MM.1S (cell line): Measurements from ENCODE around the gene TOLLIP.

Source experiments
- DNase-seq: peaks from one replicate; pipeline ENCODE4 v3.0.0-alpha.2; 2015
- H2AFZ ChIP-seq: fragments of 300-600 bp; sonication (generic); 2 replicates; pipeline ENCODE4 v1.6.0; 2016; ENCODE audit warnings: antibody characterized with exemption, low read length
- H3F3A ChIP-seq: fragments of 300-600 bp; sonication (generic); 2 replicates; pipeline ENCODE4 v1.6.1; 2016; ENCODE audit warnings: mild to moderate bottlenecking, antibody characterized with exemption, low read length, moderate library complexity, mixed read lengths; ENCODE audit not compliant: insufficient read depth
- H3K27ac ChIP-seq: fragments of 300-600 bp; sonication (generic); 2 replicates; pipeline ENCODE4 v1.5.1; 2016; ENCODE audit warnings: mild to moderate bottlenecking, low read length
- H3K27me3 ChIP-seq: fragments of 300-600 bp; sonication (generic); replicated peaks from 2 replicates; pipeline ENCODE4 v1.6.0; 2016; ENCODE audit warnings: low read length; ENCODE audit not compliant: insufficient read depth
- H3K36me3 ChIP-seq: fragments of 300-600 bp; sonication (generic); replicated peaks from 2 replicates; pipeline ENCODE4 v1.6.1; 2016; ENCODE audit warnings: mild to moderate bottlenecking, low read length, mixed read lengths; ENCODE audit not compliant: insufficient read depth
- H3K4me1 ChIP-seq: fragments of 300-600 bp; sonication (generic); 2 replicates; pipeline ENCODE4 v1.6.1; 2016; ENCODE audit warnings: low read length, mixed read lengths
- H3K4me2 ChIP-seq: fragments of 300-600 bp; sonication (generic); 2 replicates; pipeline ENCODE4 v1.6.0; 2016; ENCODE audit warnings: low read depth, low read length
- H3K4me3 ChIP-seq: fragments of 300-600 bp; sonication (generic); 2 replicates; pipeline ENCODE4 v1.5.1; 2016; ENCODE audit warnings: low read length, mixed read lengths
- H3K79me2 ChIP-seq: fragments of 300-600 bp; sonication (generic); 2 replicates; pipeline ENCODE4 v1.6.1; 2016; ENCODE audit warnings: mixed run types, low read length, mixed read lengths
- H3K9ac ChIP-seq: fragments of 300-600 bp; sonication (generic); 2 replicates; pipeline ENCODE4 v1.6.1; 2016; ENCODE audit warnings: low read length, mixed read lengths
- H3K9me2 ChIP-seq: fragments of 300-600 bp; sonication (generic); replicated peaks from 2 replicates; pipeline ENCODE4 v1.6.1; 2016; ENCODE audit warnings: mild to moderate bottlenecking, low read length, mixed read lengths; ENCODE audit not compliant: insufficient read depth
- H3K9me3 ChIP-seq: fragments of 300-600 bp; sonication (generic); replicated peaks from 2 replicates; pipeline ENCODE4 v1.6.1; 2016; ENCODE audit warnings: mild to moderate bottlenecking, low read length, mixed read lengths; ENCODE audit not compliant: insufficient read depth
- H4K20me1 ChIP-seq: fragments of 300-600 bp; sonication (generic); 2 replicates; pipeline ENCODE4 v1.6.1; 2016; ENCODE audit warnings: mild to moderate bottlenecking, low read length, moderate library complexity, mixed read lengths; ENCODE audit not compliant: insufficient read depth
- EZH2 ChIP-seq: fragments of 300-600 bp; sonication (generic); optimal IDR thresholded peaks from 2 replicates; pipeline ENCODE3; 2017; ENCODE audit warnings: low read depth, mild to moderate bottlenecking, antibody characterized with exemption, low read length, mixed read lengths
- EZH2phosphoT487 ChIP-seq: fragments of 300-600 bp; sonication (generic); IDR thresholded peaks from 2 replicates; pipeline ENCODE4 v1.6.1; 2018; ENCODE audit warnings: antibody characterized with exemption, low read length
- TF ChIP-seq, protein P1 (sequence below): fragments of 300-600 bp; sonication (generic); IDR thresholded peaks from 2 replicates; pipeline ENCODE4 v1.5.1; 2016; ENCODE audit warnings: antibody characterized with exemption, low read length, mixed read lengths

TOLLIP gene

GRCh38 chr11:1356007-1356435 lies 46.6 kb upstream of the TOLLIP start:
- DNase-seq = no peak

DNA sequence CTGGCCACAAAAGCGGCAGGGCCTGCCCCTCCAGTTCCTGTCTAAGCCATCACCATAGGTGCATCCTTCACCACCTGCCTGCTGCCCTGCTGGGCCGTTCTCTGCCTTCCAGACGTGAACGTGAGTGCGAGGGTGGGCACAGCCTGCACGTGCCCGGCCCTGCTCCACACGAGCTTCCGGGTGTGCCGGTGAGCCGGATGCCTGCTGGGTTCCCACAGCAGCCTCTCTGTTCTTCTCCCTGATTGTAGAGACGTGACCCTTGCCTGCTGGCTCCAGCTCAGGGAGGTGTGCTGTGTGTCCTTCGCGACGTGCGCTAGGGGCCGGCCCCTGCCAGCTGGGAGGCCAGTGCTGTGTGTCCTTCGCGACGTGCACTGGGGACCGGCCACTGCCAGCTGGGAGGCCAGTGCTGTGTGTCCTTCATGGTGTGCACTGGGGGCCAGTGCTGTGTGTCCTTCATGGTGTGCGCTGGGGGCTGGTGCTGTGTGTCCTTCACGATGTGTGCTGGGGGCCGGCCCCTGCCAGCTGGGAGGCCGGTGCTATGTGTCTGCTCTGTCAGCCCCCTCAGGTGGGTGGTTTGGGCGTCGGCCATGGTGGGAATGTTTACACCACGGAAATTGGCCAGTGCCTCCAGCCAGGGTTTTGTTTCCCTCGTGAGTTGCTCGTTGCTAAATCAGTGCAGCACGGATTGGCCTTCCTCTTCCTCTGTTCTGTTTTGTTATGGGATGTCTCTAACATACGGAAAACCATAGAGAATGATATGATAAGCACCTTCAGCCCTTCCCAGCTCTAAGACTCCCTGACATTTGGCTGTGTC lies 44.9 kb upstream of the TOLLIP start:
- Histone ChIP-seq H3K27me3 (peaks cover 77% of the 10 kb centered on the region), H3K9me2 (no peaks in the 10 kb centered on the region), H3K4me3 (no peak overlapping the region), H3K4me1 (no peaks in the 10 kb centered on the region), H3K9me3 (no peaks in the 10 kb centered on the region), H3K79me2 (no peaks in the 10 kb centered on the region), H2AFZ (no peak overlapping the region), H3F3A (no peaks in the 10 kb centered on the region), H3K9ac (no peak overlapping the region), H3K36me3 (no peaks in the 10 kb centered on the region), H3K4me2 (no peak overlapping the region), H3K27ac (no peak overlapping the region), H4K20me1 (no peaks in the 10 kb centered on the region)
- no peak for TF ChIP-seq EZH2phosphoT487
- TF ChIP-seq, protein P1, sequence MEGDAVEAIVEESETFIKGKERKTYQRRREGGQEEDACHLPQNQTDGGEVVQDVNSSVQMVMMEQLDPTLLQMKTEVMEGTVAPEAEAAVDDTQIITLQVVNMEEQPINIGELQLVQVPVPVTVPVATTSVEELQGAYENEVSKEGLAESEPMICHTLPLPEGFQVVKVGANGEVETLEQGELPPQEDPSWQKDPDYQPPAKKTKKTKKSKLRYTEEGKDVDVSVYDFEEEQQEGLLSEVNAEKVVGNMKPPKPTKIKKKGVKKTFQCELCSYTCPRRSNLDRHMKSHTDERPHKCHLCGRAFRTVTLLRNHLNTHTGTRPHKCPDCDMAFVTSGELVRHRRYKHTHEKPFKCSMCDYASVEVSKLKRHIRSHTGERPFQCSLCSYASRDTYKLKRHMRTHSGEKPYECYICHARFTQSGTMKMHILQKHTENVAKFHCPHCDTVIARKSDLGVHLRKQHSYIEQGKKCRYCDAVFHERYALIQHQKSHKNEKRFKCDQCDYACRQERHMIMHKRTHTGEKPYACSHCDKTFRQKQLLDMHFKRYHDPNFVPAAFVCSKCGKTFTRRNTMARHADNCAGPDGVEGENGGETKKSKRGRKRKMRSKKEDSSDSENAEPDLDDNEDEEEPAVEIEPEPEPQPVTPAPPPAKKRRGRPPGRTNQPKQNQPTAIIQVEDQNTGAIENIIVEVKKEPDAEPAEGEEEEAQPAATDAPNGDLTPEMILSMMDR = no peak
- TF ChIP-seq EZH2 = no peak
- no peak for DNase-seq

More at GRCh38 chr11:1356007-1356435, 46.6 kb upstream of the TOLLIP start:
- no peak for TF ChIP-seq EZH2phosphoT487
- TF ChIP-seq EZH2 = no peak
- TF ChIP-seq, protein P1 = no peak
- H3K9me2 ChIP-seq = no peaks in the 10 kb centered on the region
- no peak overlapping the region for H3K4me3 ChIP-seq
- H3K36me3 ChIP-seq = no peaks in the 10 kb centered on the region
- H2AFZ ChIP-seq = no peak overlapping the region
- no peaks in the 10 kb centered on the region for H3K79me2 ChIP-seq
- no peaks in the 10 kb centered on the region for H3K4me1 ChIP-seq
- H4K20me1 ChIP-seq = no peaks in the 10 kb centered on the region
- H3K9me3 ChIP-seq = no peaks in the 10 kb centered on the region
- H3K4me2 ChIP-seq = no peak overlapping the region
- peaks cover 77% of the 10 kb centered on the region for H3K27me3 ChIP-seq
- H3K27ac ChIP-seq = no peak overlapping the region
- H3K9ac ChIP-seq = no peak overlapping the region
- no peaks in the 10 kb centered on the region for H3F3A ChIP-seq

GRCh38 chr11:1353383-1354124 lies 44.1 kb upstream of the TOLLIP start:
- Histone ChIP-seq H3F3A (no peaks in the 10 kb centered on the region), H3K36me3 (no peaks in the 10 kb centered on the region), H3K9me3 (no peaks in the 10 kb centered on the region), H3K4me2 (no peak overlapping the region), H3K9ac (no peak overlapping the region), H3K27ac (no peak overlapping the region), H3K9me2 (no peaks in the 10 kb centered on the region), H3K27me3 (peaks cover 79% of the 10 kb centered on the region), H3K79me2 (no peaks in the 10 kb centered on the region), H3K4me3 (no peak overlapping the region), H4K20me1 (no peaks in the 10 kb centered on the region), H3K4me1 (no peaks in the 10 kb centered on the region), H2AFZ (no peak overlapping the region)
- no peak for DNase-seq
- TF ChIP-seq EZH2 (no peak), EZH2phosphoT487 (no peak)
- TF ChIP-seq, protein P1 = no peak
